Activated naive CD8-positive, alpha-beta T cell treated with anti-CD3 and anti-CD28 coated beads, Interleukin-2, amount 10 ng/mL, durations not matched to agents 7 days and 5 days (primary cell): ENCODE results near the gene PPP6R3. TPM values are rescaled to one million over a fixed set of nuclear protein-coding genes. Genes with fewer than 3 reads are reported as not detected.
"Not testable (repeated sequence)": the region's sequence is repeated elsewhere in the genome, so short reads cannot be mapped to it uniquely, and the experiment has no call there.

Source experiments
- ATAC-seq: fragments of 150-1000 bp; cut with Tn5 transposase; one replicate; pipeline ENCODE4 v1.10.0; 2021; ENCODE audit warnings: low read depth, moderate library complexity
- POLR2A ChIA-PET: fragments of 350-600 bp; sonication (Branson Sonifier 250); formaldehyde crosslinking; loops from one replicate; lab custom pipeline; 2021; ENCODE audit warnings: antibody characterized with exemption; lab: Charles Lee
- DNase-seq: peaks from one replicate; pipeline ENCODE4 v3.0.0; 2021
- H3K27ac Mint-ChIP-seq: one replicate; pipeline ENCODE4 v1.8.0; 2022; ENCODE audit warnings: mild to moderate bottlenecking, mixed read lengths
- H3K27me3 Mint-ChIP-seq: one replicate; pipeline ENCODE4 v1.8.0; 2022; ENCODE audit warnings: mild to moderate bottlenecking, moderate library complexity, mixed read lengths
- H3K36me3 Mint-ChIP-seq: one replicate; pipeline ENCODE4 v1.8.0; 2021; ENCODE audit warnings: mild to moderate bottlenecking, mixed read lengths
- H3K4me1 Mint-ChIP-seq: one replicate; pipeline ENCODE4 v1.8.0; 2021; ENCODE audit warnings: mixed read lengths
- H3K4me3 Mint-ChIP-seq: one replicate; pipeline ENCODE4 v1.8.0; 2022; ENCODE audit warnings: mild to moderate bottlenecking, moderate library complexity, mixed read lengths
- H3K9me3 Mint-ChIP-seq: one replicate; pipeline ENCODE4 v1.8.0; 2021; ENCODE audit warnings: mixed read lengths
- total RNA-seq, 2 experiments: library from RNA; stranded (reverse); gene quantifications; one replicate each; pipeline ENCODE4 v1.2.3, GENCODE V29; 2021

PPP6R3 gene
- total RNA-seq, 2 experiments from 2014 or later: 117 to 118 TPM

DNA sequence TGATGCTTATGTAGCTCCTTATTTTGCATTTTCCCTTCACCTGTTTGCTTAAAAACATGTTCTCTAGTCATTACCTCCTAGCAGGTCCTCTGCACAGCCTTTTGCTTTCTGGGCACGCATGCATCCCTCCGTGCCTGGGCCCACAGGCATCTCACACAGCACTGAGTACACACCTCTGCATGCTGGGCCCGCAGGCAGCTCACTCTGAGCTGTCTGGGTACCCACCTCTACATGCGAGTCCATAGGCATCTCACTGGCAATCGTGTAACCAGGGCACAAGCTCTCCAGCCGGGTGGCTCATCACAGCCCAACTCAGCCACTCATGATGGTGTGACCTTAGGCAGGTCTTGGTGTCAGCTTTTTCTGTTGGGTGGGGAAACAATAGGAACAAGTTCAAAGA lies 155.1 kb downstream of the PPP6R3 start:
- no peak overlapping the region for H3K4me3 Mint-ChIP-seq
- H3K4me1 Mint-ChIP-seq: no peaks in the 10 kb centered on the region
- peaks cover 6% of the 10 kb centered on the region for H3K27me3 Mint-ChIP-seq
- no peak for ATAC-seq
- no peaks in the 10 kb centered on the region for H3K9me3 Mint-ChIP-seq
- no peak overlapping the region for H3K27ac Mint-ChIP-seq
- POLR2A ChIA-PET: no interaction called here
- DNase-seq: no peak
- H3K36me3 Mint-ChIP-seq: peaks cover 20% of the 10 kb centered on the region

DNA sequence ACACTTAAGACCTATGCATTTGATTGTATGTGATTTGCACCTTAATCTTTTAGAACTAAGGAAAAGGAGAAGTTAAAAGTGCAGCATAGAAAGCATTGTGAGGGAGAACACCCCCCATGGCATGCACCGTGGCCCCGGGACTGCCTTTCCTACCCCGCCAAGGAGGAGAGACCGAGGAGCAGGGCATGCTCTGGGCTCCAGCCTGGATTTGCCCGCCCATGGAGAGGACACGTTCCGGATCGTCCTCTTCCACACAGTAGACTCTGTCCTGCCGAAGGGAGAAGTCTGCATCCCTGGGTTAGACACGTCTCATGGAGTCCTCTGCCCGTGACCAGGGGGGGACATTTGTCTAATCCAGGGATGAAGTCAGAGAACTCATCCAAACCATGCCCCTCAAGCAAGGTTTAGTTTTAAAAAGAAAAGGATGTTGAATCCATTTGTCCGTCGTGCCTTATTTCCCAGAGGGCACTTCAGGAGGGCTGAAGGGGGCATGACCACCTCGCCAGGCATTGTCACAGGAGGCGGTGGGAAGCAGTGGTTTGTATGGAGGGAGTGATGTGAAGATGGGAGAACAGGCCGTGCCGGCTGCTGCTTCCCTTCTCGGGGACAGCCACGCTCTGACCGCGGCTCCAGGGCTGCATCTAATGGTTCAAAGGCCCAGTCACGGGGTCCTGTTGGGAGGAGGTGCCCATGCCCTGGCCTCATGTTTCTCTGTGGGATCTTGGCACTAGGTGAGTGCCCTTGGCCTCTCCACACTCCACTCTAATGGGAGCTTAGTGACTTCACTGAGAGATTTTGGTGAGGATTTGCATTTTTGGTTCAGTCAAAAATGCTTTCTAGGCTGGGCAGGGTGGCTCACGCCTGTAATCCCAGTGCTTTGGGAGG lies 157.6 kb downstream of the PPP6R3 start:
- H3K9me3 Mint-ChIP-seq: no peaks in the 10 kb centered on the region
- H3K4me1 Mint-ChIP-seq: no peaks in the 10 kb centered on the region
- peaks cover 6% of the 10 kb centered on the region for H3K27me3 Mint-ChIP-seq
- no peak for ATAC-seq
- H3K27ac Mint-ChIP-seq: no peak overlapping the region
- peaks cover 18% of the 10 kb centered on the region for H3K36me3 Mint-ChIP-seq
- H3K4me3 Mint-ChIP-seq: no peak overlapping the region
- POLR2A ChIA-PET: no interaction called here
- DNase-seq: no peak

DNA sequence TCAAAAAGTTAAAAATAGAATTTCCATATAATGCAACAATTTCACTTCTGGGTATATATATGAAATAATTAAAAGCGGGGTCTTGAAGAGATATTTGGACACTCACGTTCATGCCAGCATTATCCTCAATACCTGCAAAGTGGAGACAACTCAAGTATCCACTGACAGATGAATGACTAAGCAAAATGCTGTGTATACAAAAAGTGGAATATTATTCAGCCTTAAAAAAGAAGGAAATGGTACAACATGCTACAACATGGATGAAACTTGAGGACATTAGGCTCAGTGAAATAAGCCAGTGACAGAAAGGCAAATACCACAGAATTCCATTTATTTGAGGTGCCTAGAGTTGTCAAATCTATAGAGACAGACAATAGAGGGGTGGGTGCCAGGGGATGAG lies 161.3 kb downstream of the PPP6R3 start:
- H3K36me3 Mint-ChIP-seq: no peaks in the 10 kb centered on the region
- DNase-seq (no peak), ATAC-seq (no peak)
- POLR2A ChIA-PET: no interaction called here
- H3K9me3 Mint-ChIP-seq: no peaks in the 10 kb centered on the region
- peaks cover 20% of the 10 kb centered on the region for H3K27me3 Mint-ChIP-seq
- H3K4me1 Mint-ChIP-seq: no peaks in the 10 kb centered on the region
- no peak overlapping the region for H3K27ac Mint-ChIP-seq
- no peak overlapping the region for H3K4me3 Mint-ChIP-seq

DNA sequence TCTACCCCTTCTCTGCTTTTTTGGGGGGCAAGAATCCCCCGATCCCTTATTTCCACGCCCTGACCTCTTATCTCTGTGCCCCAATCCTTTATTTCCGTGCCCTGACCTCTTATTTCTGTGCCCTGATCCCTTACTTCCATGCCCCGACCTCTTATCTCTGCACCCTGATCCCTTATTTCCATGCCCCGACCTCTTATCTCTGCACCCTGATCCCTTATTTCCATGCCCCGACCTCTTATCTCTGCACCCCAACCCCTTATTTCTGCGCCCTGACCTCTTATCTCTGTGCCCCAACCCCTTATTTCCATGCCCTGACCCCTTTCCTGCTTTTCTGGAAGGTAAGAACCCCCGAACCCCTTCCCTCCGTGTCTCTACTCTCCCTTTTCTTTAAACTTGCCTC lies 163.2 kb downstream of the PPP6R3 start:
- H3K27me3 Mint-ChIP-seq: peaks cover 20% of the 10 kb centered on the region
- POLR2A ChIA-PET, H3K4me1 Mint-ChIP-seq, ATAC-seq, H3K9me3 Mint-ChIP-seq, H3K27ac Mint-ChIP-seq, H3K36me3 Mint-ChIP-seq, H3K4me3 Mint-ChIP-seq, DNase-seq: not testable (repeated sequence)

DNA sequence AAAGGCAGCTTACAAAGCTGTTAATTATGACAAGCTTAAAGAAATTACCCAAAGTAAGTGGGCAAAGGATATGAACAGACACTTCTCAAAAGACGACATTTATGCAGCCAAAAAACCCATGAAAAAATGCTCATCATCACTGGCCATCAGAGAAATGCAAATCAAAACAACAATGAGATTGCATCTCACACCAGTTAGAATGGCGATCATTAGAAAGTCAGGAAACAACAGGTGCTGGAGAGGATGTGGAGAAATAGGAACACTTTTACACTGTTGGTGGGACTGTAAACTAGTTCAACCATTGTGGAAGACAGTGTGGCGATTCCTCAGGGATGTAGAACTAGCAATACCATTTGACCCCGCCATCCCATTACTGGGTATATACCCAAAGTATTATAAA lies 164.5 kb downstream of the PPP6R3 start:
- DNase-seq, POLR2A ChIA-PET, H3K4me1 Mint-ChIP-seq, ATAC-seq, H3K4me3 Mint-ChIP-seq, H3K27ac Mint-ChIP-seq, H3K36me3 Mint-ChIP-seq, H3K9me3 Mint-ChIP-seq: not testable (repeated sequence)
- H3K27me3 Mint-ChIP-seq: peaks cover 14% of the 10 kb centered on the region

DNA sequence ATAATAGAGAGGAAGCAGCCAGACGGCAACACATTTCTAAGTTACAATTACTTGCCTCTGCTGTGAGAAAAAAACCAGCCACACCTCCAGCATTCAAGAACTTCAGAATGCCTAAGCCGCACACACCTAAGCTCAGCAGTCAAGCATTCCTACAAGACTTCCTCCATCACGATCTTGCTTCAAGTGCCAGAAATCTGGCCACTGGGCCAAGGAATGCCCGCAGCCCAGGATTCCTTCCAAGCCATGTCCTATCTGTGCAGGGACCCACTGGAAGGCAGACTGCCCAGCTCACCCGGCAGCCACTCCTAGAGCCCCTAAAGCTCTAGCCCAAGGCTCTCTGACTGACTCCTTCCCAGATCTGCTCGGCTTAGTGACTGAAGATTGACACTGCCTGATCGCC lies 165.7 kb downstream of the PPP6R3 start:
- H3K36me3 Mint-ChIP-seq, ATAC-seq, H3K4me1 Mint-ChIP-seq, H3K27ac Mint-ChIP-seq, H3K9me3 Mint-ChIP-seq, DNase-seq, POLR2A ChIA-PET, H3K4me3 Mint-ChIP-seq: not testable (repeated sequence)
- H3K27me3 Mint-ChIP-seq: peaks cover 14% of the 10 kb centered on the region

- POLR2A ChIA-PET: interaction anchor here (0.6 kb wide), 1 partner anchor 63 kb away, joined by 4 read pairs; no protein-coding TSS in a partner anchor
- H3K27ac Mint-ChIP-seq, H3K4me3 Mint-ChIP-seq, H3K36me3 Mint-ChIP-seq, H3K4me1 Mint-ChIP-seq, H3K9me3 Mint-ChIP-seq, DNase-seq, ATAC-seq: not testable (repeated sequence)
- H3K27me3 Mint-ChIP-seq: peaks cover 12% of the 10 kb centered on the region
These were observed 168.3 kb downstream of the PPP6R3 start for GRCh38 chr11:68628837-68629236.

DNA sequence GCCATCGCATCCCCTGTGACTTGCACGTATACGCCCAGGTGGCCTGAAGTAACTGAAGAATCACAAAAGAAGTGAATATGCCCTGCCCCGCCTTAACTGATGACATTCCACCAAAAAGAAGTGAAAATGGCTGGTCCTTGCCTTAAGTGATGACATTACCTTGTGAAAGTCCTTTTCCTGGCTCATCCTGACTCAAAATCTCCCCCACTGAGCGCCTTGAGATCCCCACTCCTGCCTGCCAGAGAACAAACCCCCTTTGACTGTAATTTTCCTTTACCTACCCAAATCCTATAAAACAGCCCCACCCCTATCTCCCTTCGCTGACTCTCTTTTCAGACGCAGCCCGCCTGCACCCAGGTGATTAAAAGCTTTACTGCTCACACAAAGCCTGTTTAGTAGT lies 171.8 kb downstream of the PPP6R3 start:
- H3K9me3 Mint-ChIP-seq, H3K36me3 Mint-ChIP-seq, ATAC-seq, POLR2A ChIA-PET, H3K27me3 Mint-ChIP-seq, H3K27ac Mint-ChIP-seq, H3K4me1 Mint-ChIP-seq, DNase-seq, H3K4me3 Mint-ChIP-seq: not testable (repeated sequence)

- no peak overlapping the region for H3K27ac Mint-ChIP-seq
- H3K4me3 Mint-ChIP-seq: no peak overlapping the region
- H3K9me3 Mint-ChIP-seq: no peaks in the 10 kb centered on the region
- POLR2A ChIA-PET: no interaction called here
- H3K36me3 Mint-ChIP-seq: no peaks in the 10 kb centered on the region
- DNase-seq: peak; percentile 55
- H3K27me3 Mint-ChIP-seq: peaks cover 8% of the 10 kb centered on the region
- H3K4me1 Mint-ChIP-seq: no peaks in the 10 kb centered on the region
- ATAC-seq: peak; percentile 45
These were observed 172.2 kb downstream of the PPP6R3 start for GRCh38 chr11:68632802-68633201.

- POLR2A ChIA-PET, DNase-seq, ATAC-seq, H3K36me3 Mint-ChIP-seq, H3K4me1 Mint-ChIP-seq, H3K9me3 Mint-ChIP-seq, H3K27me3 Mint-ChIP-seq, H3K4me3 Mint-ChIP-seq, H3K27ac Mint-ChIP-seq: not testable (repeated sequence)
These were observed 174.1 kb downstream of the PPP6R3 start for GRCh38 chr11:68634606-68635005.

DNA sequence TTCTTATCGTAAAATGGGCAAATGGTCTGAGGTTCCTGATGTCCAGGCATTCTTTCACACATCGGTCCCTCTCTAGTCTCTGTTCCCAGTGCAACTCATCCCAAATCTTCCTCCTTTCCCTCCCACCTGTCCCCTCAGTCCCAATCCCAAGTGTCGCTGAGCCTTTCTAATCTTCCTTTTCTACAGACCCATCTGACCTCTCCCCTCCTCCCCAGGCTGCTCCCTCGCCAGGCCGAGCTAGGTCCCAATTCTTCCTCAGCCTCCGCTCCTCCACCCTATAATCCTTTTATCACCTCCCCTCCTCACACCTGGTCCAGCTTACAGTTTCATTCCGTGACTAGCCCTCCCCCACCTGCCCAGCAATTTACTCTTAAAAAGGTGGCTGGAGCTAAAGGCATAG lies 174.6 kb downstream of the PPP6R3 start:
- H3K9me3 Mint-ChIP-seq, ATAC-seq, POLR2A ChIA-PET, H3K27me3 Mint-ChIP-seq, H3K4me3 Mint-ChIP-seq, H3K4me1 Mint-ChIP-seq, H3K27ac Mint-ChIP-seq, H3K36me3 Mint-ChIP-seq, DNase-seq: not testable (repeated sequence)

DNA sequence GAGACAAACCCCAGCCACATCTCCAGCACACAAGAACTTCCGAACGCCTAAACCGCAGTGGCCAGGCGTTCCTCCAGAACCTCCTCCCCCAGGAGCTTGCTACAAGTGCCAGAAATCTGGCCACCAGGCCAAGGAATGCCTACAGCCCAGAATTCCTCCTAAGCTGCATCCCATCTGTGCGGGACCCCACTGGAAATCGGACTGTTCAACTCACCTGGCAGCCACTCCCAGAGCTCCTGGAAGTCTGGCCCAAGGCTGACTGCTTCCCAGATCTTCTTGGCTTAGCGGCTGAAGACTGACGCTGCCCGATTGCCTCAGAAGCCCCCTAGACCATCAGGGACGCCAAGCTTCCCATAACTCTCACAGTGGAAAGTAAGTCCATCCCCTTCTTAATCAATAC lies 175.3 kb downstream of the PPP6R3 start:
- H3K9me3 Mint-ChIP-seq, H3K27ac Mint-ChIP-seq, ATAC-seq, H3K4me3 Mint-ChIP-seq, POLR2A ChIA-PET, H3K4me1 Mint-ChIP-seq, DNase-seq, H3K27me3 Mint-ChIP-seq, H3K36me3 Mint-ChIP-seq: not testable (repeated sequence)

DNA sequence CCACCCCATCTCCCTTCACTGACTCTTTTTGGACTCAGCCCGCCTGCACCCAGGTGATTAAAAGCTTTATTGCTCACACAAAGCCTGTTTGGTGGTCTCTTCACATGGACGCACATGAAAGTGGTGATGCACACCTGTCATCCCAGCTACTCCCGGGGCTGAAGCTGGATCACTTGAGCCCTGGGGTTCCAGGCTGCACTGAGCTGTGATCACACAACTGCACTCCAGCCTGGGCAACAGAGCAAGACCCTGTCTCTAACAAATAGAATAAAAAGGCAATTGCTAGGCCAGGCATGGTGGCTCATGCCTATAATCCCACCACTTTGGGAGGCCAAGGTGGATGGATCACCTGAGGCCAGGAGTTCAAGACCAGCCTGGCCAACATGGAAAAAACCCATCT lies 178.8 kb downstream of the PPP6R3 start:
- H3K4me3 Mint-ChIP-seq, ATAC-seq, H3K36me3 Mint-ChIP-seq, POLR2A ChIA-PET, H3K27ac Mint-ChIP-seq, H3K9me3 Mint-ChIP-seq, H3K4me1 Mint-ChIP-seq, DNase-seq: not testable (repeated sequence)
- peaks cover 13% of the 10 kb centered on the region for H3K27me3 Mint-ChIP-seq

DNA sequence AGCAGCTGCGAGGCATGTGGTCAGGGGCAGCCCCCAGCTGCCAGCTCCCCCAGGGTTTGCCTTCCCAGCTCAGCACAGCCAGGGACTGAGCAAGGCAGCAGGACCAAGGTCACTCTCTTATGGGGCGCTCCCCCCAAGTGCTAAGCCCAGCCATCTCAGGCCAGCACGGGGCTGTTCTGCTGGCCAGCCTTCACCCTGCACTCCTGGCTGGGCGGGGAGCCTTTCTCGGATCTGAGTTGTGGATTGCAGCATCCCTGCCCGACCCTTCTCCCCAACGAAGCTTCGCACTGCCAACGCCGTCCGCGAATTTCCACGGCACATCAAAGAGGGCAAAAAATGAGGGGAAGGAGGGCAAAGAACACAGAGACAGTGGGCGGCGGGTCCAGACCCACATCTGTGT lies 181.3 kb downstream of the PPP6R3 start:
- peaks cover 2% of the 10 kb centered on the region for H3K9me3 Mint-ChIP-seq
- no peak overlapping the region for H3K27ac Mint-ChIP-seq
- ATAC-seq: no peak
- no peaks in the 10 kb centered on the region for H3K4me1 Mint-ChIP-seq
- no peaks in the 10 kb centered on the region for H3K36me3 Mint-ChIP-seq
- H3K27me3 Mint-ChIP-seq: peaks cover 11% of the 10 kb centered on the region
- no peak overlapping the region for H3K4me3 Mint-ChIP-seq
- no peak for DNase-seq
- POLR2A ChIA-PET: no interaction called here
